Sigmoid colon (tissue), 4 donors: ENCODE results near the gene SARM1.

Experiments
- EP300 ChIP-seq, 4 donors: sonication (generic); formaldehyde crosslinking; IDR thresholded peaks; one replicate each; pipeline ENCODE4 v1.6.1; 2017; ENCODE audit warnings: antibody characterized with exemption in 4 of 4
- POLR2A ChIP-seq, 2 donors: fragments of 450-650 bp; IDR thresholded peaks; one replicate each; pipeline ENCODE4 v1.6.1; 2016; ENCODE audit warnings: antibody characterized with exemption in 2 of 2, mild to moderate bottlenecking in 2 of 2, moderate library complexity in 2 of 2
- TF ChIP-seq, protein P1 (sequence below), 4 experiments: fragments of 450-650 bp in 3 of 4; fragments of 200-600 bp in 1 of 4; IDR thresholded peaks; one replicate each; pipeline ENCODE4 v1.5.1; 2016 to 2019; ENCODE audit warnings: antibody characterized with exemption in 4 of 4, mild to moderate bottlenecking in 3 of 4, moderate library complexity in 2 of 4

DNA sequence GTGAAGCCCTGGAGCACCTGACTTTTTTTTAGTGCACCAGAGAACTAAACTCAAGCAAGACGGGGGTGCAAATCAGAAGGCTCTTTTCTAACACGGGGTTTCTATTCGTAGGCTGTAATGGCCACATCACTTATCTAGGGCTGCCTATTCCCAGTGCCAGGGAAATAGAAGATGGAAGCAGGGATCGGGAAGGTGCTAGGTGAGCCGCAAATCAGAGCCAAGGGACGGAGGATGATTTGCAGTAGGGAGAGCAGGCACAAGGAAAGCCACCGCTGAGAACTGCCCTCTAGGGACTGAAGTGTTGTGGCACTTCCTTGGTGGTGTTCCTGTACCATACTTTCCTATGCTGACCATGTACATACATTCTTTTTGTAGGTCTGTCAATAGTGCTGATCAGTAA, 42.3 kb downstream of the SARM1 start:
- TF ChIP-seq EP300 (IDR thresholded peaks at IDR 0.05) (no peak), POLR2A (IDR thresholded peaks at IDR 0.05) (no peak)
- TF ChIP-seq, protein P1, sequence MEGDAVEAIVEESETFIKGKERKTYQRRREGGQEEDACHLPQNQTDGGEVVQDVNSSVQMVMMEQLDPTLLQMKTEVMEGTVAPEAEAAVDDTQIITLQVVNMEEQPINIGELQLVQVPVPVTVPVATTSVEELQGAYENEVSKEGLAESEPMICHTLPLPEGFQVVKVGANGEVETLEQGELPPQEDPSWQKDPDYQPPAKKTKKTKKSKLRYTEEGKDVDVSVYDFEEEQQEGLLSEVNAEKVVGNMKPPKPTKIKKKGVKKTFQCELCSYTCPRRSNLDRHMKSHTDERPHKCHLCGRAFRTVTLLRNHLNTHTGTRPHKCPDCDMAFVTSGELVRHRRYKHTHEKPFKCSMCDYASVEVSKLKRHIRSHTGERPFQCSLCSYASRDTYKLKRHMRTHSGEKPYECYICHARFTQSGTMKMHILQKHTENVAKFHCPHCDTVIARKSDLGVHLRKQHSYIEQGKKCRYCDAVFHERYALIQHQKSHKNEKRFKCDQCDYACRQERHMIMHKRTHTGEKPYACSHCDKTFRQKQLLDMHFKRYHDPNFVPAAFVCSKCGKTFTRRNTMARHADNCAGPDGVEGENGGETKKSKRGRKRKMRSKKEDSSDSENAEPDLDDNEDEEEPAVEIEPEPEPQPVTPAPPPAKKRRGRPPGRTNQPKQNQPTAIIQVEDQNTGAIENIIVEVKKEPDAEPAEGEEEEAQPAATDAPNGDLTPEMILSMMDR (IDR thresholded peaks at IDR 0.05), result no peak
